ENCODE results near the gene ZNF648.

DNA sequence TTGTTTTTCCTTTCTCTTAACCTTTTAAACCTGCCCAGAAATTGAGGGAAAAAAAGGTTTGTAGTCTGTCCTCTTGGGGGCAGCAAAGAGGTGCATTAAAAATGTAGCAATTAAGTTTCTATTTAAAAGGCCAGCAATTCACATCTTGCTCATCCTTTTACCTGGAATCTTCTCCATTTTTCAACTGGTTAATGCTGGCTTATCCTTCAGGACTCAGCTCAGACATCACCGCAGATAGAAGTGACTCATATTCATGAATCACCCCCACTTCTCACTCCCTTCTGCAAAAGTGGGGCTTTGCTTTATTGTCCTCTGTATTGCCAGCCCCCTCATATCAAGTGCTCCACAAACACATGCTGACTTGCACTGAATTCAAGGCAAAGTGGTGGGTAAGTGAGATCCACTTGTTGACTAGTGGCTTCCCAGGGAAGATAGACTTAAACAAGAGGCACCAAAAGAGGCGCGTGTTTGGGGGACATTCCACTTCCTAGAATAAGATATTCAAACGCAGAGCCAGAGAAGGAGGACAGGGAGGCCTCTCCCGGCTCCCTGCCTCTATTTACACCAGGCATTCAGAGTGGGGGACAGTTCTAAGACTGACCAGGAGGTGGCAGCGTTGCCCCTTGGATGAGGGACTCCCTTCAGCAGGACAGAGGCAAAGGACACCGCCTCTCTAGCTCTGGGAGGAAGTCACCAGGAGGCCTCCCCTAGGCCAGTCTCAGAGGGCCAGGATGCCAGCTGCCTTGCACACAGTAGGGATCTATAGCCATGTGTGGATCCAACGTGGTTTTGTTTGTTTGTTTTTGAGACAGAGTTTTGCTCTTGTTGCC lies 23.2 kb upstream of the ZNF648 start:
- no peak for TF ChIP-seq EP300 (IDR thresholded peaks at IDR 0.05; ENCODE audit: low read depth)
- peak; percentile 82 to 94 (median 91) for TF ChIP-seq CTCF (IDR thresholded peaks at IDR 0.05)

Measured in transverse colon (tissue), 3 donors.